Stomach smooth muscle (tissue), 2 donors: ENCODE data around the gene PGS1.

Source experiments
- H3K27ac ChIP-seq: one replicate; pipeline ENCODE4 v1.7.0; 2013; ENCODE audit warnings: mild to moderate bottlenecking, low read length, inconsistent platforms
- H3K27me3 ChIP-seq, 2 donors: one replicate each; pipeline ENCODE4 v1.7.0; 2013; ENCODE audit warnings: low read length in 2 of 2; ENCODE audit not compliant: insufficient read depth in 2 of 2, control insufficient read depth in 1 of 2
- H3K36me3 ChIP-seq, 2 donors: one replicate each; pipeline ENCODE4 v1.7.0; 2013; ENCODE audit warnings: low read length in 2 of 2; ENCODE audit not compliant: control insufficient read depth in 2 of 2, insufficient read depth in 2 of 2
- H3K4me1 ChIP-seq: one replicate; pipeline ENCODE4 v1.7.0; 2013; ENCODE audit warnings: low read length; ENCODE audit not compliant: control insufficient read depth, insufficient read depth
- H3K4me3 ChIP-seq, 2 donors: one replicate each; pipeline ENCODE4 v1.7.0; 2013; ENCODE audit warnings: low read length in 2 of 2
- H3K9ac ChIP-seq, 2 donors: one replicate each; pipeline ENCODE4 v1.7.0; 2013; ENCODE audit warnings: low read length in 2 of 2, mild to moderate bottlenecking in 1 of 2
- H3K9me3 ChIP-seq, 2 donors: one replicate each; pipeline ENCODE4 v1.7.0; 2013; ENCODE audit warnings: low read length in 2 of 2; ENCODE audit not compliant: control insufficient read depth in 2 of 2
- donor health status: healthy.
- donor health status: Pancreatic carcinoma.

PGS1 gene

GRCh38 chr17:78435330-78436005, 57.0 kb downstream of the PGS1 start:
- H3K9ac ChIP-seq = no peak overlapping the region
- no peak overlapping the region for H3K4me3 ChIP-seq
- H3K27me3 ChIP-seq = peaks cover 14 to 16% of the 10 kb centered on the region in 2 donors
- H3K36me3 ChIP-seq = no peaks in the 10 kb centered on the region
- H3K9me3 ChIP-seq = no peaks in the 10 kb centered on the region
- H3K27ac ChIP-seq = no peak overlapping the region
- peaks cover 3% of the 10 kb centered on the region for H3K4me1 ChIP-seq

GRCh38 chr17:78437508-78438169, 59.2 kb downstream of the PGS1 start:
- no peaks in the 10 kb centered on the region for H3K9me3 ChIP-seq
- H3K4me1 ChIP-seq = peaks cover 3% of the 10 kb centered on the region

DNA sequence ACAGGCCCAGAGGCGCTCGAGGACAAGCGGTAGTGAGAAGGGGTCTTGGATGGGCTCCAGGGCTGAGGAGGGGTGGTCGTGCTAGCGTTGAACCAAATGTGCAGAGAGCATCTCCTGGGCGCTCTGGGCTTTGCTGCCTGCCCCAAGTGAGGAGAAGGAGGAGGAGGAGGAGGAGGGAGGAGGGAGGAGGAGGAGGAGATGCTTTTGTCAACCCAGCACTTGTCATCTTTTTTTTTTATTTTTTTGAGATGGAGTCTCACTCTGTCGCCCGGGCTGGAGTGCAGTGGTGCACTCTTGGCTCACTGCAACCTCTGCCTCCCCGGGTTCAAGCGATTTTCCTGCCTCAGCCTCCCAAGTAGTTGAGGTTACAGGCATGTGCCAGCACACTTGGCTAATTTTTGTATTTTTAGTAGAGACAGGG, 59.8 kb downstream of the PGS1 start:
- Histone ChIP-seq H3K36me3 (no peaks in the 10 kb centered on the region), H3K9ac (no peak overlapping the region), H3K27me3 (peaks cover 14 to 16% of the 10 kb centered on the region in 2 donors), H3K4me3 (no peak overlapping the region), H3K4me1 (no peaks in the 10 kb centered on the region), H3K27ac (no peak overlapping the region), H3K9me3 (no peaks in the 10 kb centered on the region)

More at GRCh38 chr17:78437508-78438169, 59.2 kb downstream of the PGS1 start:
- Histone ChIP-seq H3K9ac (no peak overlapping the region), H3K4me3 (no peak overlapping the region), H3K36me3 (no peaks in the 10 kb centered on the region), H3K27ac (no peak overlapping the region), H3K27me3 (peaks cover 14 to 16% of the 10 kb centered on the region in 2 donors)

GRCh38 chr17:78438694-78439325, 60.4 kb downstream of the PGS1 start:
- H3K9me3 ChIP-seq = no peaks in the 10 kb centered on the region
- no peak overlapping the region for H3K4me3 ChIP-seq
- no peaks in the 10 kb centered on the region for H3K4me1 ChIP-seq
- no peaks in the 10 kb centered on the region for H3K36me3 ChIP-seq
- H3K27ac ChIP-seq = no peak overlapping the region
- no peak overlapping the region for H3K9ac ChIP-seq
- peaks cover 14 to 16% of the 10 kb centered on the region in 2 donors for H3K27me3 ChIP-seq

GRCh38 chr17:78441271-78441971, 63.0 kb downstream of the PGS1 start:
- no peak overlapping the region for H3K9ac ChIP-seq
- no peaks in the 10 kb centered on the region for H3K36me3 ChIP-seq
- peaks cover 14 to 16% of the 10 kb centered on the region in 2 donors for H3K27me3 ChIP-seq
- no peak overlapping the region for H3K27ac ChIP-seq
- no peaks in the 10 kb centered on the region for H3K9me3 ChIP-seq
- no peak overlapping the region for H3K4me3 ChIP-seq
- H3K4me1 ChIP-seq = no peaks in the 10 kb centered on the region

- Histone ChIP-seq H3K4me3 (no peak overlapping the region), H3K36me3 (no peaks in the 10 kb centered on the region), H3K9me3 (no peaks in the 10 kb centered on the region), H3K4me1 (no peaks in the 10 kb centered on the region), H3K9ac (no peak overlapping the region), H3K27ac (no peak overlapping the region), H3K27me3 (peaks cover 4 to 7% of the 10 kb centered on the region in 2 donors)
Measured at GRCh38 chr17:78442648-78443218, 64.3 kb downstream of the PGS1 start.

- Histone ChIP-seq H3K27me3 (peaks cover 0 to 3% of the 10 kb centered on the region in 2 donors), H3K9me3 (no peaks in the 10 kb centered on the region), H3K27ac (no peak overlapping the region), H3K9ac (no peak overlapping the region), H3K36me3 (no peaks in the 10 kb centered on the region), H3K4me3 (no peak overlapping the region), H3K4me1 (no peaks in the 10 kb centered on the region)
Measured at GRCh38 chr17:78444392-78444791, 65.9 kb downstream of the PGS1 start.

DNA sequence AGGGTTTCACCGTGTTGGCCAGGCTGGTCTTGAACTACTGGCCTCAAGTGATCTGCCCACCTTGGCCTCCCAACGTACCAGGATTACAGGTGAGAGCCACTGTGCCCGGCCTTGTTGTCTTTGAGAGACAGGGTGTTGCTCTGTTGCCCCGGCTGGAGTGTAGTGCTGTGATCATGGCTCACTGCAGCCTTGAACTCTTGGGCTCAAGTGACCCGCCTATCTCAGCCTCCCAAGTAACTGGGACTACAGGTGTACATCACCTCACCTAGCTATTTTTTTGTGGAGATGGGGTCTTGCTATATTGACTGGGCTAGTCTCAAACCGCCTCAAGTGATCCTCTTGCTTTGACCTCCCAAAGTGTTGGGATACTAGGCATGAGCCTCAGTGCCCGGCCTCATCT, 68.4 kb downstream of the PGS1 start:
- Histone ChIP-seq H3K27ac (no peak overlapping the region), H3K9me3 (no peaks in the 10 kb centered on the region), H3K4me1 (no peaks in the 10 kb centered on the region), H3K4me3 (no peak overlapping the region), H3K9ac (no peak overlapping the region), H3K36me3 (no peaks in the 10 kb centered on the region), H3K27me3 (peaks cover 0 to 3% of the 10 kb centered on the region in 2 donors)

- no peaks in the 10 kb centered on the region for H3K4me1 ChIP-seq
- no peaks in the 10 kb centered on the region for H3K36me3 ChIP-seq
- H3K9me3 ChIP-seq = no peaks in the 10 kb centered on the region
- H3K9ac ChIP-seq = no peak overlapping the region
- H3K27me3 ChIP-seq = peaks cover 0 to 3% of the 10 kb centered on the region in 2 donors
- H3K4me3 ChIP-seq = no peak overlapping the region
- no peak overlapping the region for H3K27ac ChIP-seq
Measured at GRCh38 chr17:78448356-78448993, 70.0 kb downstream of the PGS1 start.

GRCh38 chr17:78449983-78450595, 71.6 kb downstream of the PGS1 start:
- H3K27me3 ChIP-seq = peaks cover 0 to 3% of the 10 kb centered on the region in 2 donors
- H3K4me3 ChIP-seq = no peak overlapping the region
- no peak overlapping the region for H3K27ac ChIP-seq

More at GRCh38 chr17:78449983-78450595, 71.6 kb downstream of the PGS1 start:
- Histone ChIP-seq H3K4me1 (no peaks in the 10 kb centered on the region), H3K9me3 (no peaks in the 10 kb centered on the region), H3K36me3 (no peaks in the 10 kb centered on the region), H3K9ac (no peak overlapping the region)
